ENCODE results near the gene DDX27. TPM values are rescaled to one million over a fixed set of nuclear protein-coding genes. Genes with fewer than 3 reads are reported as not detected.

Gene DDX27
- total and polyA plus RNA-seq, 8 donors = 21.8 to 49.5 (median 46.0) TPM

- H3K27ac ChIP-seq = no peak overlapping the region
- no peaks in the 10 kb centered on the region for H3K27me3 ChIP-seq
- peaks cover 0 to 9% of the 10 kb centered on the region in 2 donors for H3K4me1 ChIP-seq
- ATAC-seq (no peak), DNase-seq (no peak)
- peaks cover 0 to 100% of the 10 kb centered on the region in 2 donors for H3K36me3 ChIP-seq
- intact Hi-C loops (cut with DNase I) = no loop called here
- no peaks in the 10 kb centered on the region for H3K9me3 ChIP-seq
- TF ChIP-seq, protein P1, sequence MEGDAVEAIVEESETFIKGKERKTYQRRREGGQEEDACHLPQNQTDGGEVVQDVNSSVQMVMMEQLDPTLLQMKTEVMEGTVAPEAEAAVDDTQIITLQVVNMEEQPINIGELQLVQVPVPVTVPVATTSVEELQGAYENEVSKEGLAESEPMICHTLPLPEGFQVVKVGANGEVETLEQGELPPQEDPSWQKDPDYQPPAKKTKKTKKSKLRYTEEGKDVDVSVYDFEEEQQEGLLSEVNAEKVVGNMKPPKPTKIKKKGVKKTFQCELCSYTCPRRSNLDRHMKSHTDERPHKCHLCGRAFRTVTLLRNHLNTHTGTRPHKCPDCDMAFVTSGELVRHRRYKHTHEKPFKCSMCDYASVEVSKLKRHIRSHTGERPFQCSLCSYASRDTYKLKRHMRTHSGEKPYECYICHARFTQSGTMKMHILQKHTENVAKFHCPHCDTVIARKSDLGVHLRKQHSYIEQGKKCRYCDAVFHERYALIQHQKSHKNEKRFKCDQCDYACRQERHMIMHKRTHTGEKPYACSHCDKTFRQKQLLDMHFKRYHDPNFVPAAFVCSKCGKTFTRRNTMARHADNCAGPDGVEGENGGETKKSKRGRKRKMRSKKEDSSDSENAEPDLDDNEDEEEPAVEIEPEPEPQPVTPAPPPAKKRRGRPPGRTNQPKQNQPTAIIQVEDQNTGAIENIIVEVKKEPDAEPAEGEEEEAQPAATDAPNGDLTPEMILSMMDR (IDR thresholded peaks at IDR 0.05) = no peak
- H3K4me3 ChIP-seq = no peak overlapping the region
These were observed 33.5 kb downstream of the DDX27 start for GRCh38 chr20:49252556-49253350.

GRCh38 chr20:49256261-49256660 lies 37.0 kb downstream of the DDX27 start:
- Histone ChIP-seq H3K27ac (no peak overlapping the region), H3K4me1 (no peaks in the 10 kb centered on the region), H3K9me3 (no peaks in the 10 kb centered on the region), H3K4me3 (no peak overlapping the region), H3K27me3 (no peaks in the 10 kb centered on the region), H3K36me3 (peaks cover 0 to 100% of the 10 kb centered on the region in 2 donors)
- DNase-seq (no peak), ATAC-seq (no peak)
- intact Hi-C loops (cut with DNase I) = no loop called here
- TF ChIP-seq, protein P1 (IDR thresholded peaks at IDR 0.05) = no peak

DNA sequence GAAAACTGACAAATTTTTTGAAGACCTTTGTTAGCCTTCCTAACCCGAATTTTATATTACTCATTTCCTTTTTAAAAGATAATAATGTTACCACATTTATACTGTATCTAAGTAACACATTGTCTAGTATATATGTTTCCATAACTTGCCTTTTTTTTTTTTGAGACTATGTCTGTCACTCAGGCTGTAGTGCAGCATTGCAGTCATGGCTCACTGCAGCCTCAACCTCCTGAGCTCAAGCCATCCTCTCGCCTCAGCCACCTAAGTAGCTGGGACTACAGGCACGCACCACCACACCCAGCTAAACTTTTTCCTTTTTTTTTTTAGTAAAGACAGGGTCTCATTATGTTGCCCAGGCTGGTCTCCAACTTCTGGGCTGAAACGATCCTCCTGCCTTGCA lies 40.1 kb downstream of the DDX27 start:
- Histone ChIP-seq H3K4me3 (no peak overlapping the region), H3K36me3 (peaks cover 7 to 100% of the 10 kb centered on the region in 2 donors), H3K27ac (no peak overlapping the region), H3K9me3 (no peaks in the 10 kb centered on the region), H3K27me3 (no peaks in the 10 kb centered on the region), H3K4me1 (no peaks in the 10 kb centered on the region)
- DNase-seq = no peak
- no peak for ATAC-seq
- intact Hi-C loops (cut with DNase I) = no loop called here
- TF ChIP-seq, protein P1 (IDR thresholded peaks at IDR 0.05) = no peak

GRCh38 chr20:49259799-49260198 lies 40.6 kb downstream of the DDX27 start:
- ATAC-seq (no peak), DNase-seq (no peak)
- intact Hi-C loops (cut with DNase I) = no loop called here
- Histone ChIP-seq H3K9me3 (no peaks in the 10 kb centered on the region), H3K27me3 (no peaks in the 10 kb centered on the region), H3K27ac (no peak overlapping the region), H3K4me3 (no peak overlapping the region), H3K36me3 (peaks cover 7 to 100% of the 10 kb centered on the region in 2 donors), H3K4me1 (no peaks in the 10 kb centered on the region)
- TF ChIP-seq, protein P1 (IDR thresholded peaks at IDR 0.05) = no peak

DNA sequence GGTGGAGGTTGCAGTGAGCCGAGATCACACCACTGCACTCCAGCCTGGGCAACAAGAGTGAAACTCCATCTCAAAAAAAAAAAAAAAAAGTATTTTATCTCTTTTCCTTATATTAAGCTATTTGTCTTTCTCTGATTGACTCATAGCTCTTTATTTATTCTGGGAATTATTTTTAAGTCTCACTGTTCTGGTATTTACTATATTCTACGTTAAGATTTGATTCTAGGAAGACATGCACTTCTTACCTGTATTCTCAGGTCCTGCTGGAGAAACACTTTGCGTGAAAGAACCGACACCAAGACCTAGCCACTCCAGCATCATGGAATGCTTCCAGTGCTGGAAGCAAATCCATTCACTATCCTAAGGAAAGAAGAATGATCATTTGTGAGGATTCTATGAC lies 41.0 kb downstream of the DDX27 start:
- Histone ChIP-seq H3K27ac (no peak overlapping the region), H3K36me3 (peaks cover 7 to 100% of the 10 kb centered on the region in 2 donors), H3K4me3 (no peak overlapping the region), H3K9me3 (no peaks in the 10 kb centered on the region), H3K4me1 (no peaks in the 10 kb centered on the region), H3K27me3 (no peaks in the 10 kb centered on the region)
- intact Hi-C loops (cut with DNase I) = no loop called here
- ATAC-seq (no peak), DNase-seq (no peak)
- TF ChIP-seq, protein P1 (IDR thresholded peaks at IDR 0.05) = no peak

Measured in left lung (tissue), 10 donors.